Gastrocnemius medialis (tissue), 4 donors: Measurements from ENCODE around the gene HSD17B12.

Source experiments
- POLR2A ChIP-seq, 2 donors: fragments of 450-650 bp; IDR thresholded peaks; one replicate each; pipeline ENCODE4 v1.6.1; 2017; ENCODE audit warnings: antibody characterized with exemption in 2 of 2, mild to moderate bottlenecking in 2 of 2, moderate library complexity in 2 of 2
- TF ChIP-seq, protein P1 (sequence below), 5 experiments: fragments of 450-650 bp in 3 of 5; fragments of 200-600 bp in 2 of 5; sonication (generic) in 2 of 5; IDR thresholded peaks in 4 of 5; conservative IDR thresholded peaks in 1 of 5; 1 replicate in 4 of 5; 2 replicates in 1 of 5; pipeline ENCODE4 v1.5.1; 2016 to 2019; ENCODE audit warnings: antibody characterized with exemption in 5 of 5, mild to moderate bottlenecking in 3 of 5, moderate library complexity in 3 of 5

DNA sequence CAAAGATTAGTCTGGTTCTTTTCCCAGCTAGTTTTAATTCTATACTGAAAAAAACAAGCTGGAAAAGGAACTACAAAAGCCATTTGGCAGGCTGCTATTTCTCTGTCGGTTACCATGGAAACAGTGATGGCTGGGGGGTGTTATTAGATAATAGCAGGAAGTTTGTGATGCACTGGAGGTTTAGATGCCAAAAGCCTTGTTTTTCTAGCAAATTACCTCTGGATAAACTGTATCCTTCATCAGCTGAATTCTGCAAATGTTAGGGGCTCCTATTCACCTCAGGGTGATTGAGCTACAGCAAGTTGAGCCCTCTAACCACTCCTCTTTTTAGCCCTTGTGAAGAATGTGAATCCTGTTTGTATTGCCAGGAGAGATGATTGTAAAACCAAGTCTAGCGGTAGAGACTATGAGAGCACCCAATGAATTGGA lies 225.3 kb downstream of the HSD17B12 start:
- TF ChIP-seq, protein P1, sequence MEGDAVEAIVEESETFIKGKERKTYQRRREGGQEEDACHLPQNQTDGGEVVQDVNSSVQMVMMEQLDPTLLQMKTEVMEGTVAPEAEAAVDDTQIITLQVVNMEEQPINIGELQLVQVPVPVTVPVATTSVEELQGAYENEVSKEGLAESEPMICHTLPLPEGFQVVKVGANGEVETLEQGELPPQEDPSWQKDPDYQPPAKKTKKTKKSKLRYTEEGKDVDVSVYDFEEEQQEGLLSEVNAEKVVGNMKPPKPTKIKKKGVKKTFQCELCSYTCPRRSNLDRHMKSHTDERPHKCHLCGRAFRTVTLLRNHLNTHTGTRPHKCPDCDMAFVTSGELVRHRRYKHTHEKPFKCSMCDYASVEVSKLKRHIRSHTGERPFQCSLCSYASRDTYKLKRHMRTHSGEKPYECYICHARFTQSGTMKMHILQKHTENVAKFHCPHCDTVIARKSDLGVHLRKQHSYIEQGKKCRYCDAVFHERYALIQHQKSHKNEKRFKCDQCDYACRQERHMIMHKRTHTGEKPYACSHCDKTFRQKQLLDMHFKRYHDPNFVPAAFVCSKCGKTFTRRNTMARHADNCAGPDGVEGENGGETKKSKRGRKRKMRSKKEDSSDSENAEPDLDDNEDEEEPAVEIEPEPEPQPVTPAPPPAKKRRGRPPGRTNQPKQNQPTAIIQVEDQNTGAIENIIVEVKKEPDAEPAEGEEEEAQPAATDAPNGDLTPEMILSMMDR (IDR thresholded peaks at IDR 0.05 in 4 of 5, conservative IDR thresholded peaks at IDR 0.05 in 1 of 5): no peak
- no peak for TF ChIP-seq POLR2A (IDR thresholded peaks at IDR 0.05)
